RKO (cell line): ENCODE measurements around the gene LCN12.

Source experiments
- DNase-seq: peaks from one replicate; pipeline ENCODE4 v3.0.0-alpha.2; 2016; ENCODE audit warnings: low spot score

The LCN12 gene

GRCh38 chr9:136974817-136975535 lies 22.9 kb downstream of the LCN12 start:
- no peak for DNase-seq

DNA sequence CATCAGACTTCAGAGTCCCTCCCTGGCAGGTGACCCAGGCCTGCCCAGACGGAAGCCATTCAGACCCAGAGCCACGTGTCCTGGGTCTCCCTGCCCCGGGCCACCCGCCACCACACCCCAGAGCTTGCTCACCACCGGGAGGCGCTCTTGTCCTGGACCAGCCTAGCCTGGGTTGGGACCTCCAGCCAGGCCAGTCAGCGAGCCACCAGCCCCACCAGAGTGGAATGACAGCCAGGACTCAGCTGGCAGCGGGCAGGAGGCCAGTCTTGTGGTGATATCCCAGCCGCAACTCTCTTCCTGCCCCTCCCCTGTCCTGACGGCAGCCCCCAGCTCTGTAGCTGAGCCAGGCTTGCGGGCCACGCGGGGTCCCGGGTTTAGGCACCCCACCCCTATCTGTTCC lies 23.6 kb downstream of the LCN12 start:
- DNase-seq, result no peak

GRCh38 chr9:136977223-136977622 lies 25.1 kb downstream of the LCN12 start, which contains the start of gene PTGDS:
TSS of gene PTGDS (plus strand) at chr9:136977504. CDS start at chr9:136977579, 75 bp downstream.
- no peak for DNase-seq

DNA sequence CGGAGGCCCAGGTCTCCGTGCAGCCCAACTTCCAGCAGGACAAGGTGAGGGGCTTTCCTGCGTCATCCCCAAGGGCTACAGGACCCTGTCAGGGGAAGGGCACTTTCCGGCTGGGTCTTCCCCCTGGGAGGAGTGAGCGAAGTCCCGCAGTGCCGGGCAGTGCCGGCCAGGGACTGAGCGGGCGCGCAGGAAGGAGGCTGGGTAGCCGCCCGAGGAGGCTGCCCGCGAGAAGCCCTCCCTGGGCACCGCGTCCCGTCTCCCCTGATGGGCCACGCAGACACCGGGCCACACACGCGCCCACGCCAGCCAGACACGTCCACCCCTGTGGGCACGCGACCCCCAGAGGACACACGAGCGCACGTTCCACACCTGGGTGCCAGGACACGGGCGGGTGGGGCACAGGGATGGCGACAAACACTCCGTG lies 25.6 kb downstream of the LCN12 start:
- no peak for DNase-seq

- peak; percentile 35 for DNase-seq
Measured at GRCh38 chr9:136978073-136978864, 26.2 kb downstream of the LCN12 start.

DNA sequence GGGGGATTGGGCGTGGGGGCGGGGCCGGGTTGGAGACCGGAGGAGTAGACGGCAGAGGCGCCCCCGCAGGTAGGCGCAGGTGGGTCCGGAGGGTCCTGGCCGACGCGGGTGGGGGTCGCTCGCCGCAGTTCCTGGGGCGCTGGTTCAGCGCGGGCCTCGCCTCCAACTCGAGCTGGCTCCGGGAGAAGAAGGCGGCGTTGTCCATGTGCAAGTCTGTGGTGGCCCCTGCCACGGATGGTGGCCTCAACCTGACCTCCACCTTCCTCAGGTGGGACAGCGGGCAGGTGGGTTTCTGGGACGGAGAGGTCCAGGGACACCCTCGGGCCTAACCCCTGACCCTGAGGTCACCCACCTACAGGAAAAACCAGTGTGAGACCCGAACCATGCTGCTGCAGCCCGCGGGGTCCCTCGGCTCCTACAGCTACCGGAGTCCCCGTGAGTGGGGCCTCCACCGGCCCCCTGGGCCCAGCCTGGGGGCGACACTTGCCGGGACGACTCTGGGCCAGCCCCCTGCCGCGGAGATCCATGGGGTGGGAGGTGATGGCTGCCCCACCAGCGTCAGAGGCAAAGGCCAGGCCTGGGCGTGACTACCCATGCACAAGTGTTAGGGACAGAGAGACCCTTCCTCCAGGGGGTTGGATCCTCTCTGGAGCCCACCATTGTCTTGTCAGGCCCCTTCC lies 26.9 kb downstream of the LCN12 start:
- DNase-seq, result no peak

DNA sequence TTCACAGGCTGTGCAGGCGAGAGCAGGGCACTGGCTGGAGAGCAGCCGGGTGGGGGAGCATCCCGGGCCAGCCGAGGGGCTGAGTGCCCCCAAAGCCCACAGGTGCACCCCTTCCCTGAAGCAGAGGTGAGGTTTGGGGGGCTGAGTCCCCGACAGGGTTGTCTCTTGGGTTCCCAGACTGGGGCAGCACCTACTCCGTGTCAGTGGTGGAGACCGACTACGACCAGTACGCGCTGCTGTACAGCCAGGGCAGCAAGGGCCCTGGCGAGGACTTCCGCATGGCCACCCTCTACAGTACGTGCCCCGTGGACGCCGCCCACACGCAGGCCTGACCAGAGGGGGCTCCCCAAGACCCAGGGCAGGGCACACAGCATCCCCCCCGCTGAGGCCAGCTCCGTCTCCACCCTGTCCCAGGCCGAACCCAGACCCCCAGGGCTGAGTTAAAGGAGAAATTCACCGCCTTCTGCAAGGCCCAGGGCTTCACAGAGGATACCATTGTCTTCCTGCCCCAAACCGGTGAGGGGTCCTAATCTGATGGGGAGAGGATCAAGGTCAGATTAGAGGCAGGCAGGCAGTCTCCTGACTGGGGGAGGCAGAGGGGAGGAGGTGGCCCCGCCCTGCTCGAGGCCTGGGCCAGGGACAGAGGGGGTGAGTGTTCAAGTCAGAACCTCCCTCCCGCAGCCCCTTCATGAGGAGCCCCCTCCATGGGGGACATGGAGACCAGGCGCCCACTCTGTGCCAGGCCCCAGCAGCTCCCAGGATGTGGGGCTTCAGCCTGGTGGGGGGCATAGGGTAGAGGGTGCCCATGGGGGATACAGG lies 27.9 kb downstream of the LCN12 start:
- DNase-seq, result no peak

DNA sequence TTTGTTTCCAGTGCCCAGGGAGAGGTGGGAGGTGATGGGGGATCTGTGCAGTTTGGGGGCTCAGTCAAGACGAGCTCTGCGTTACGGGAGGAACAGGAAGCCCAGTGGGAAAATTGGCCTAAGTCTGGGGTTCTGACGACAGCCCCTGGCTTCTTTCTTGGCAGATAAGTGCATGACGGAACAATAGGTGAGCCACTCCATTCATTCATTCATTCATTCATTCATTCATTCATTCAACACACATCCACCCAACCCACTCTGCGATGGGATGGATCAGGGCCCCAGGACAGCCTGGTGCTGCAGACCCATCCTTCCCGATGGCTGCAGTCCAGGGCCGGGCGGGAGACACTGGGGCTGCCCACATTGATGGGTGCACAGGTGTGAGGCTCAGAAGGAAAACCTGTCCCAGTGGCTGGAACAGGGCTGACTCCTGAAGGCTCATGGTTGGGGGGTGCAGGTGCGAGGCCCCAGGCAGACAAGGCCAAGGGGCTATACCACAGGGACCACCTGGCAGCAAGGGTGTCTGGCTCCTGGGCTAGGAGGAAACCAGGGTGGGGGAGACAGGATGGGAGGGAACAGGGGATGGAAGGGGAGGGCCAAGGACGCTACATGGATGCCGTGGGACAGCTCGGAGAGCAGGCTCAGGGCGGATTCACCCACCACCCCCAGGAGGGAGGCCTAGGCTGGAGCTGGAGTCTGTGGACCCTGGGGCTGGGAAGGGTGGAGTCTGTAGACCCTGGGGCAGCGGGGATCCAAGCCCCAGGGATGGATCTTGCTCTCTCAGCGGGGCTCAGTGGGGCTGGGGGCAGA lies 28.8 kb downstream of the LCN12 start:
- DNase-seq, result no peak

DNA sequence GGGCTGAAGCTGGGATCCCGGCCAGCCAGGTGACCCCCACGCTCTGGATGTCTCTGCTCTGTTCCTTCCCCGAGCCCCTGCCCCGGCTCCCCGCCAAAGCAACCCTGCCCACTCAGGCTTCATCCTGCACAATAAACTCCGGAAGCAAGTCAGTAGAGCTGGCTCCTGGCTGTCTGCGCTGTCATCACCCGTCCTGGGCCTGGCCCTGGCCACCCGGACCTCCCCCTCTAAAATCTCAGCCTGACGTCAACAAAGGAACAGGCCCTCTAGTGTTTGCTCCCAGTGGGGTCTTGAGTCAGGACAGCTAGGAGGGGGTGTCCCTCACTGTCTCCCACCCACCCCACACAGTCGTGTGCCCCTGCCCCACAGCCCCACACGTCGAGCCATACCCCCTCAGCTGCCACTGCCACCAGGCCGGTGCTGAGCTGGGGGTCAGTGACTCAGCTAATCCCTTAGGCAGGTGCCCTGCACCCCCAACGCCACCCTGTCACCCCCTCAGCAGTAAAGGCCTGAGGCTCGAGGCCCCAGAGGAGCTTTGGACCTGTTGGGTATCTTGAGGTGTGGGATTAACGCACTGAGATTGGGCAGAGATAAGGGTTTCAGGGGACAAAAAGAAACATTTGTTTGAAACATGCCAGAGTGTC lies 29.6 kb downstream of the LCN12 start:
- no peak for DNase-seq

DNA sequence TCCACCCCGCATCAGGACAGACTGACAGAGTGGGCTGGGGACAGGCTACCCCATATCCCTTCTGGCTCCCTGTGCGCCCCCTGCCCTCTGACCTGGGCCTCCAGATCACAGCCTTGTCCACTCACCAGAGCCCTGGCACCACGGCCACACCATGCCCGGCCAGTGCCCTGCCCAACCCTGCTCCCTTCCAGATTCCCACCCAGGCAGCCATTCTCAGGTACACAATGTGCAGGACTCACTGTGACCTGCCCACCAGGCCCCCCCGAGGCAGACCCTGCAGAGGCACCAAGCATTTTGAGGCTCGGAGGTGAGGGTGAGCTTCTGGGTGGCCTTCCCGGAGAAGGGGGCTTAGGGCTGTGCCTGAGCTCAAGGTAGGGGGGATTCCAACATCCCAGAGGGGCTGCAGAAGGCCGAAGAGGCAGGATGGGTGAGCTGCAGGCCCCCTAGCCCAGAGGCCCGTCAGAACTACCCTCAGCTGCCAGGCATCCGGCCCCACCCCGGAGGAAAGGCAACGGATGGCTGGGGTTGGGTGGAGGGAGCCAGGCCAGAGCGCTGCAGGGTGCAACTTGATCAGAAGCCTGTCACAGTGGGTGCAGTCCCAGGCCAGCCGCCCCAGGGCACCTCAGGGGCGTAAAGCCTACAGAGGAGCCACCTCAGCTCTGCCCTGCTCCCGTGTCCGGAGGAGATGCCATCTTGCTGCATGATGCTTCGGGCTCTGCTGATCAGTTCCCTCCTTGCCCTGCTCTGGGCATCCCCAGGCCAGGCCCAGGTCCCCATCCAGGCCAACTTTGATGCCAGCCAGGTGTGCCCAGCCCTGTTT lies 30.4 kb downstream of the LCN12 start, which contains the start of gene LCNL1:
TSS of gene LCNL1 (plus strand) at position 762 of the 820 bp plus-strand sequence. CDS start 594 bp downstream, outside the sequence.
- DNase-seq, result no peak

DNA sequence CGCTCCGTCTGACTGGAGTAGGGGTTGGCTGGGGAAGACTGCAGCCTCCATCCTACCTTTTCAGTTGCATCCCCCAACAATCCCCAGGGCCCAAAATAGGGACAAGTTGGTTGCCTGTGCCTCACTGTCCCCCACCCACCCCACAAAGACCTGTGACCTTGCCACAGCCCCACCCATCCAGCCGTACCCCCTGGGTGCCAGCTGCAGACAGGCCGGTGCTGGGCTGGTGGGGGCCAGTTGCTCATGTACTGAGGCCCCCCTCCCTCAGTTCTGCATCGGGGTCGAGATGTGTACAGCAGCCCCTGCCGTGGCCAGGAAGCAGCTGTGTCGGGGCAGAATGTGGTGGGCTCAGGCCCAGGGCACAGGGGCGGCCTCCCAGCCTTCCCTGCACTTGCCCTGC lies 31.1 kb downstream of the LCN12 start:
- DNase-seq, result no peak

GRCh38 chr9:136983656-136984314 lies 31.7 kb downstream of the LCN12 start:
- DNase-seq, result no peak

GRCh38 chr9:136984464-136985026 lies 32.5 kb downstream of the LCN12 start:
- DNase-seq, result no peak

DNA sequence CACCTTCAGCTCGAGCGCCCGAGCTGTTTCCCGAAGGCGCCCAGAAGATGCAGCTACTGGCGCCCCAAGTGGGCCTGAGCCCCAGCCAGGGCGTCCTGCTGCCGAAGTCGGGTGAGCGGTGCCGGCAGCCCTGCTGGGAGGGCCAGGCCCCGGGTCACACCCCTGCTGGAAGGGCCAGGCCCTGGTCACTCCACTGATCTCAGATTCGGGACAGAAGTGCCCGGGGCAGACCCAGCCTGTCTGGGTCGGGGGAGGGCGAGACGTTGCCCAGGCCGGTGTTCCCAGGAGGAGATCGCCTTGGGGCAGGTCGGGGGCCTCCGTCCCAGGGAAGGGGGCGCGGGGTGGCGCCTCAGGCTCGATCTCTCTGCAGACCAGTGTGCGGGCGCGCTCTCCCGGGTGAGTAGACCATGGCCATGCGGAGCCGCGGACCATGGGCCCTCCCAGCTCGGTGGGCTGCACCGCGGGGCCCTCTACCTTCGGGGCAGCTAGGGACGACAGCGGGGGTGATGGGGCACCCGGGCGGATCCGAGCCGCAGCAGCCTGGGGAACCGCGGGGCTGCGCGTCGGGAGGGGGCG lies 33.0 kb downstream of the LCN12 start:
- no peak for DNase-seq

DNA sequence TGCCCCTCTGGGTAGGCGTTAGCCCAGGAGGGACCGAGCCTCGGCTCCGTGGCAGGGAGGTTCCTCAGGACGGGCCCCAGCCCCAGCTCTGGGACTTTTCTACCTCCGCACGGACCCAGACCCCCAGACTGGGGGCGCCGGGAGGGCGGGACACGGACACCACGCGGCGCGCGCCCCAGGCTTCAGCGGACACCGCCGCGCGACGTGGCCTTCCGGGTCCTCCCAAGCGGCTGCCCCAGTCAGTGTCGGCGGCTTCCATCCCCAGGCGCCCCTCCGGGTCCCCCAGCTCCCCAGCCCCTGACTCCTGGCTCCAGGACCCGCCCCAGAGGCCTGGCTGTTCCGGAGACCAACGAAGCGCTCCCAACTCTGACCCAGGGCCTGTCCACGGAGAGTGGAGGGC lies 33.8 kb downstream of the LCN12 start:
- no peak for DNase-seq

- no peak for DNase-seq
Measured at GRCh38 chr9:136988872-136989271, 36.8 kb downstream of the LCN12 start.

DNA sequence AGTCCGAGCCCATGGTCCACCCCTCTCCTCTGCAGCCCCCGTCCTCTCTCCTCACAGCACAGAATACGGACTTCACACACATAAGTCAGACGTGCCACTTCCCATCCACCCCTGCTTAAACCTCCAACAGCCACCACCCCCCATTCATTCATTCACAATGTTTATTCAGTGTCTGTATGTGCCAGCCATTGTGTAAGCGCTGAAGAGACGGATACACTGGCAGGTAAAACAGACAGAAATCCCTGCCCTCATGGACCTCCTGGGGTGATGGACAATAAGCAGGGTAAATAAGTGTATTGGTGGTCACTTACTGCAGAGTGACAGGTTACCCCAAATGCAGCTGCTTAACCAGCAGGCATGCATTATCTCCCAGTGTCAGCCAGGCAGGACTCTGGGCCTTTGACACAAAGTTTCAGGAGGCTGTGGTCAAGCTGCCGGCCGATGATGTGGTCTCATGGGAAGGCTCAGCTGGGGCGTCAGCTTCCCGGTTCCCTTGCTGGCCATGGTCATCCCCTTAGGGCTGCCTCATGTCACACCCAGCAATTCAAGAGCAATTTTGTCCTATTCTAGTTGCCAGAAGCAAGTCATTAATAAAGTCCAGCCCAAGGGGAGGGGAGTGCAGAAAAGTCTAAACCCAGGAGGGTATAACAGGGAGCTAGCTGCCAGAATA lies 38.3 kb downstream of the LCN12 start:
- DNase-seq, result no peak
